A673 (cell line): ENCODE measurements around the gene TTN.

Source experiments
- CTCF ChIP-seq: fragments of 300-800, 200-600 bp; sonication (generic); conservative IDR thresholded peaks from 2 replicates; pipeline ENCODE4 v1.5.1; 2017; ENCODE audit warnings: low read depth, mild to moderate bottlenecking, antibody characterized with exemption, low read length, moderate library complexity, mixed read lengths
- EZH2 ChIP-seq: fragments of 200-600 bp; sonication (generic); IDR thresholded peaks from 2 replicates; pipeline ENCODE4 v1.6.1; 2017; ENCODE audit warnings: borderline replicate concordance, low read depth, mild to moderate bottlenecking, mixed read lengths, antibody characterized with exemption, low read length; ENCODE audit not compliant: poor library complexity, severe bottlenecking

GRCh38 chr2:178476477-178476876 is 330.7 kb downstream of the TTN start:
- no peak for TF ChIP-seq EZH2
- TF ChIP-seq CTCF = no peak
